Measurements from ENCODE around the gene USP24.

USP24 gene

DNA sequence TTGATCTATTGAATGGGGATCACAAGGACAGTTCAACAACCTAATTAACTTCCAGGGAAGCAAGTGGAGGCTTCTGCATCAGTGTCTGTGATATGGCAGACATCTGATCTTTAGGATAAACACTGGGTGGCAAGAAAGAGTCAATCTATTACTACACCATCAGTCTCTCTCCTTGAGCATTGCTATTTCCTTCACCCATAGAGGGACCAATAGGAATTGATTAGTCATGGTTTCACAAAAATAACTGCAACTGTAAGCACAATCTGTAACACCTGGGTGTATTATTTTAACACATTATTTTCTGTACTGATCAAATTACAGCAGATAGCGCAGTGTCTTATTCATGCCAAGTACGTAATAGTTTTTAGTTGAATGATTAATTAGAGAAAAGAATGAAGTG lies 50.3 kb downstream of the USP24 start:
- DNase-seq (ENCODE audit: low read depth) = no peak

- no peak for DNase-seq (ENCODE audit: low read depth)
These were observed 55.6 kb downstream of the USP24 start for GRCh38 chr1:55159571-55159970.

DNA sequence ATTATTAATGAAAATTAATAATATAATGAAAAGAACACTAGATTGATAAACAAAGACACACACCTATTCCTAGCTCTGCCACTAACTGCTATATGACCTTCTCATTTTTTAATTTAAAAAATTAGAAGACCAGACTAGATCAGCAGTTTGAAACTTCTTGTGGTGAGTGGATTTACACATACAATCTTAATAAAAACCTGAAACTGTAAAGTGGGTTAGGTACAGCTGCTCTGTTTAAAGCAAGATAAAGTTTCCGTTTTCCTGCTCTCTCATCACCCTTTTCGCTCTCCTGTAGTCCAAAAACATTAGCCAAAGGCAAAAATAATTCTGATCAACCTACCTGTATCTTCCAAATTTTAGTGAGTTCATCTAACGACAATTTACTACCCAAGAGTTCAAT lies 58.6 kb downstream of the USP24 start:
- no peak for DNase-seq (ENCODE audit: low read depth)

DNA sequence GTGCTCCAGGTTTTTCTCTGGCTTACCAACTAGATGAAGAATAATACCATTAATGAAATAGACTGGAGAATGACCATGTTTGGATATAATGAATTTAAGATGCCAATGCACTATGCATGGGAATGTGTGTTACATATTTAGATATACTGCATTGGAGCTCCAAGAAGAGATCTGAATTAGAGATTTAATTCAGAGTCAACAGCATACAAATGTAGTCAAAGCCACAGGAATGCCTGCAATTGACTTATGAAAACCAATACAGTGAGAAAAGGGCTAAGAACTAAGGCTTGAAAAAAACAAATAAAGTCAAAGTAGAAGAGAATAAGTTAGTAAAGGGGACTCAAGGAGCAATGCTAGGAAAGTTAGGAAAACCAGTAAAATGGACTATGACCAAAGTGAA lies 59.1 kb downstream of the USP24 start:
- DNase-seq (ENCODE audit: low read depth) = no peak

- DNase-seq (ENCODE audit: low read depth) = no peak
These were observed 59.6 kb downstream of the USP24 start for GRCh38 chr1:55155522-55155921.

DNA sequence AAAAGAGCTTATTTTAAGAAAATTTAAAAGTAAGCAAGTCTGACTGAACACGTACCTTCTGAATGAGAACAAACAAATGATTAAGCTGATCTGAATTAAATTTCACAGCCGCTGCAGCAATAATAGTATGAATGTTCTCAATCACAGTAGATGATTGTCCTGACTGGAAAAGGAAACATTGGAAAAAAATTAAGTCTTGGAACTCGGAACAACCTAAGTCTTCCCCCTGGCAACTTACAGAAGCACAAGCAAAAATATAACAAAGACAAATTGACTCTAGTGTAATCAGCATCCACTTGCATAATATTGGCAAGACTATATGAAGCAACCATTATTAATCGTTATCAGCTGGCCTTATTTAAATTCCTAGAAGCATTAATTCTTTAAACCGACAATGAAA lies 60.5 kb downstream of the USP24 start:
- no peak for DNase-seq (ENCODE audit: low read depth)

GRCh38 chr1:55153031-55153430 lies 62.1 kb downstream of the USP24 start:
- DNase-seq (ENCODE audit: low read depth) = no peak

GRCh38 chr1:55150880-55151588 lies 64.1 kb downstream of the USP24 start:
- DNase-seq (ENCODE audit: low read depth) = no peak

DNA sequence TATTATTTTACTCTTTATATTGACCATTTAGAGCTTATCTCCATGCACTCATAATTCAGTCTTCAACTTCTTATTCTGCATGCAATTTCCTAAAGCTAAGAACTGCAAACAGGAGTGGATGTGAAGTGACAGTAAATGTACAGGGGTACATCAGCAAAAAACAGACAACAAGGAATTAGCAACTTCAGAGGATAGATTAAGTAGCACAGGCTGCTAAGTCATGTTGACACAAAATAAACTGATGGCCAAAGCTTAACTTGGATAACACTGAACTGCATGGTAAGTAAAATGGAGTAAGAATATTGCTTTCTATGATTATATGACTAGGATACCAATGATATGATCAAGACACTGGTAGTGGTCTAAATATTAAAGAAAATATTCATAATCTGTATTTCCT lies 66.5 kb downstream of the USP24 start:
- DNase-seq (ENCODE audit: low read depth) = no peak

- no peak for DNase-seq (ENCODE audit: low read depth)
These were observed 67.6 kb downstream of the USP24 start for GRCh38 chr1:55147524-55147923.

DNA sequence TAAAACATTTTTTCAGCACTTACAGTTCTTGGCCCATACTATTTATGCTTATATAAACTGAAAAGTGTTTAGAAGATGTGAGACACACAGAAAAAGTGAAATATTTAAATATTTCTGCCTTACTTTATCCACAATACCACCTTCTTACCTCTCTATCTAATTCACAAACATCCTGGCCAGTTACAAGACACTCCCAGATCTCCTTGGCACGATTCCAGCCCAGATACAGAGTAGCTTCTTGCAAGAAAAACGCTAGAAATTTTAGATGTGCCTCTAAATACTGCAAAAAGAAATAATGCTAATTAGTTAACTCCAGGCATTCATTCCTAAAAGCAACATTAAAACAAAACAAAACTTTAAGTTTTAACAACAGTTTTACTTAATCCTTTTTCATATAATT lies 68.4 kb downstream of the USP24 start:
- no peak for DNase-seq (ENCODE audit: low read depth)

- no peak for DNase-seq (ENCODE audit: low read depth)
These were observed 70.3 kb downstream of the USP24 start for GRCh38 chr1:55144886-55145285.

DNA sequence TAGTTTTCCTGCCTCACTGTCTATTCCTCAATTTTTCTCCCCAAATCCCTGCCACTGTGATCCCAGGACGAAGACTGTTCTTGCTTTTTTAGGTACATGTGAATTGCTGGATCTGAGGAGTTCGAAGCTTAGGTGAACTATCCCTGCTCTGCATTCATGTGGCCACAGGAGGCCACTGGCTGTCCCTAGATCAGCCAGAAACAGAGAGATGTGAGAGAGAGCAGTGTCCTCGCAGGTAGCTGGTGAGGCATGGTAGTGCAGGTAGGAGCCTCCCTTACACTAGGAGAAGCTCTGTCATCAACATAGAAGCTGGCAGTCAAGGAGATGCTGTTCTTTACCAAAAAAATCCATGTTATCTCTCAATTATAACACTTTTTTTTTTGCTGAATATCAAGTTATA lies 71.5 kb downstream of the USP24 start:
- no peak for DNase-seq (ENCODE audit: low read depth)

DNA sequence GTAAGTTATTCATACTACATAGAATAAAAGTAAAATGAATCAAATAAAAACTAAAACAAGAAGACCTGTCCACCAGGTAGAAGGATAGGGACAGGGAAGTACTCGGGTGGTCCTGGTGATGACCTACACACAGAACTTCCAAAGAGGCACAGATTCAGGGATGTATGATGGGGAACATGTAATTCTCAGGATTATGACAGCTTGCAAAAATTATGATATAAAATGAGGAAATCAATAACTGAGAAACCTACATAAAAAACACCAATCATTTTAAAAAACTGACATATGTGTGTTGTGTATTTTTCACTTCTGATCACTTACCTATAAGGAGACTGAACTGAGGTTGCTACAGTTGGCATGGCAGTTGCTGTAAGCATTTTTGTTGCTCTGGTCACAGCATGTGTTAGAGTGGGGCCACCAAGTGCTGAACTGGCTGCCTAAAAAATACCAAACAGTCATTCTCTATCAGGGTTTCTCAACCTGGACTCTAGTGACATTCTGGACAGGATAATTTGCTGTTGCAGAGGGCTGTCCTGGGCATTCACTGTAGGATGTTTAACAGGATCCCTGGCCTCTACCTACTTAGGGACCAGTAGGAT lies 73.8 kb downstream of the USP24 start:
- DNase-seq (ENCODE audit: low read depth) = no peak

DNA sequence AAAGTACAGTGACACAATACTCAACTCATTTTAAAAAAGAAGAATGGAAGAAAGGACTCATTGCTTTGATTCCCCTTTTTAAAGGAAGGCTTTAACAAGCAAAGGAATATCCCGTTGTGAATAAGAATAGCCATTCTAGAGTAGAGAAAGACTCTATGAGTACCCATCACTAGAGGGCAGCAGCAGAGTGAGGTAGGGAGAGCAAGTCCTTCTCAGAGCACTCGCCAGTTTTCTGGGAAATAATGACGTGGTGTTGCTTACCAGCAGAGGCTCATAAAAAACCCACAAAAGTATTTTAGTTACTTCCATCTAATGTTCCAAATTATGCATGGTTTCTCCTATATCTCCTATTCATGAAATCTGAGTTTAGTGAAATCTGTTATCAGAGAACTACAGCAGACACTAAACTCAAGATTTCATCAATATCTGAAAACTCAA lies 74.6 kb downstream of the USP24 start:
- DNase-seq (ENCODE audit: low read depth) = no peak

DNA sequence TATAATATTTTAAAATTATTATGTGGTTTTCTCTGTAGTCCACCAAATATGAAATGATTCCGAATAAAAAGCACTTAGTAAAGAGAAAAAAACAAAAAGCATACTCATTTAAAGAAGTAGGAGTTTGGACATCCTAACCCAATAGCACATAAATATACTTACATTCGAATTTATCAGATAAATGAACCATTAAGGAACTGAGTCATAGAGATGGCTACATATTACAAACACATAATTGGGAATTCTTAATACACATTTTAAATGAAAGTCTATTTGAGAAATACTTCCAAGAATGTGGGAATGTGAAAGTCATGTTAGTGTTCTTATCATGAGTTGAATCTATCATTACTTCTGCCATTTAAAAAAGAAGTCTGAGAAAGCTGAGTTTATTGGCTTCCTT lies 75.0 kb downstream of the USP24 start:
- no peak for DNase-seq (ENCODE audit: low read depth)

DNA sequence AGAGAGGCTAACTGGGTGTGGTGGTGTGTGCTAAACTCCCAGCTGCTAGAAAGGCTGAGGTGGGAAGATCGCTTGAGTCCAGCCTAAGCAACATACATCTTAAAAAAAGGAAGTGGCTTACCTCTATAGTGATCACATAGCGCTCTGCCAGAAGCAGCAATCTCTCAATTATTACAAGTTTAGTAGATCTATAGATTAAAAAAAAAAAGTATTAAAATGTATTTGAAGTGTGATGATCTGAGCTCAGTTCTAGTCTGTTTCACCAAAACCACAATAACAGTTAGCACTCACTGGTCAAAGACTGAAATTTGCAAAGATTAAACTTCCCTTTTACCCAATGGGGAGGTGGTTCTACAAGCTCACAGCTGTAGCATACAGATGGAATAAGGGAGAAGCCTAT lies 76.3 kb downstream of the USP24 start:
- DNase-seq (ENCODE audit: low read depth) = no peak

DNA sequence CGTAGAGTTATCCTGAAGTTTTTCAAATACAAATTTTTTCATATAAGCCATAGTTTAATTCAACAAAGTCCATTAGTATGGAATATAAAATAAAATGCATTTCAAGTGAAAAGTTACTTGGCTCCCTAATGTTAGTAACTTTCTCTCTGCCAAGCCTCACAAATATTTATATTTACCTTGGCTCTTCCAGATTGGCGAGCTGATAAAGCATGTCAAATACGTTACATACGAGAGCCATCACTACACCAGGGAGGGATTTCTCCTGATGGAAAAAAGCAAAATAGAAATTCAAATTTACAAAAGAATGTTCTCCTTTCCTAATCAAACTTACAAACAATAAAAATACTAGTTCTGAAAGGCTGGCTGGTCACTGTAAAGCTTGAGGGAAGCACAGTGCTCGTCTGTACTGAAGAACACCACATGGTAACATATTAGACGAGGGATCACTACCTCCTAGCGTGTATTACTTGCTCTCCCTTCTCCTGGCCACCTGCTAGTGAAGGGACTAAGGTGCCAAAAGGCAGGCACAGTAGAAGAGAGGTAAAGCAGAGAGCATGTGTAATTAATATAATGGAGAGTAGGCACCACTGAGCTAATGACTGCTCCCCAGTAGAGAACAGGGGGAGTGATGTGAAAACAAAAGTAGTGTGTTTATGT lies 80.9 kb downstream of the USP24 start:
- no peak for DNase-seq (ENCODE audit: low read depth)

- no peak for DNase-seq (ENCODE audit: low read depth)
These were observed 83.4 kb downstream of the USP24 start for GRCh38 chr1:55131801-55132200.

DNA sequence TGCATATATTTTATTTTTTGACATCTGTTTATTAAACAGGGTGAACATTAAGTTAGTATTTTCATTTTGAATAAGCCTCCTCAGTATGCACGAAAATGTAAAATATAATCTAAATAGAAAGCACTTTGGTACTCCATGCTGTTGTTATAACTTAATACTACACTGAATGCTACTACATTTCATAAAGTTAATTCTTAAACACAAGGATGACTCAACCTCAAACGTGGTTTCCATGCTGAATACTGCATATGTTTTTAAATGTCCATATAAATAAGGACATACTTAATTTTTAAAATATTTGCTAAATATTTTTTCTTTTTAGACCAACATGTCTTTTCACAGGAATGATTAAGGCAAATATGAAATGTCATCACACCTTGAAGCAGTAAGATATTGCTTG lies 83.9 kb downstream of the USP24 start:
- no peak for DNase-seq (ENCODE audit: low read depth)

GRCh38 chr1:55129194-55129728 lies 85.9 kb downstream of the USP24 start:
- DNase-seq (ENCODE audit: low read depth) = no peak

DNA sequence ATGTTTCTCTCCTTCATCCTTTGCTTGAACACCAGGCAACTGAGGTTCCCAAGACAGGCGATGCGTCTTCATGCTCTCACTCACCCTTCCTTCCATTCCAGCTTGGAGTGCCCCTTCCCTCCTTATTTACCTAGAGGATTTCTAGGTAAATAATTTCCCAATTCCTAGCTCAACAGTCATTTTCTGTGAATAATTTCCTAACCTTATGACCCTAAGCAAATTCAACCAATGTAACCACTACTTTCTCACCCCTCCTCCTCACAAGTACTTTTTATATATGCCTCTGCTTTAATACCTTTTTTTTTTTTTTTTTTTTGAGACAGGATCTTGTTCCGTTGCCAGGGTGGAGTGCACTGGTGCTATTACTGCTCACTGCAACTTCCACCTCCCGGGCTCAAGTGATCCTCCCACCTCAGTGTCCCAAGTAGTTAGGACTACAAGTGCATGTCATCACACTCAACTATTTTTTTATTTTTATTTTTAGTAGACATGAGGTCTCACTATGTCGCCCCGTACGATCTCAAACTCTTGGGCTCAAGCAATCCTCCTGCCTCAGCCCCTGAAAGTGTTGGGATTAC lies 86.7 kb downstream of the USP24 start:
- no peak for DNase-seq (ENCODE audit: low read depth)

GRCh38 chr1:55127827-55128343 lies 87.3 kb downstream of the USP24 start:
- DNase-seq (ENCODE audit: low read depth) = no peak
